RCC 7860 (cell line): ENCODE data around the gene DPP4.

Experiments used
- DNase-seq: peaks from one replicate; pipeline ENCODE4 v3.0.0-alpha.2; 2015; ENCODE audit warnings: low spot score
- FAIRE-seq: peaks from 2 replicates; lab custom pipeline; 2012; peaks lifted over from hg19 to GRCh38; lab: Jason Lieb, UNC

The DPP4 gene

GRCh38 chr2:162022290-162022945, 51.6 kb downstream of the DPP4 start:
- DNase-seq (peak; percentile 73), FAIRE-seq (peak; percentile 94)

- no peak for FAIRE-seq
- DNase-seq: no peak
Measured at GRCh38 chr2:162021516-162022058, 52.4 kb downstream of the DPP4 start.

GRCh38 chr2:162018530-162018929, 55.5 kb downstream of the DPP4 start:
- FAIRE-seq (no peak), DNase-seq (no peak)

DNA sequence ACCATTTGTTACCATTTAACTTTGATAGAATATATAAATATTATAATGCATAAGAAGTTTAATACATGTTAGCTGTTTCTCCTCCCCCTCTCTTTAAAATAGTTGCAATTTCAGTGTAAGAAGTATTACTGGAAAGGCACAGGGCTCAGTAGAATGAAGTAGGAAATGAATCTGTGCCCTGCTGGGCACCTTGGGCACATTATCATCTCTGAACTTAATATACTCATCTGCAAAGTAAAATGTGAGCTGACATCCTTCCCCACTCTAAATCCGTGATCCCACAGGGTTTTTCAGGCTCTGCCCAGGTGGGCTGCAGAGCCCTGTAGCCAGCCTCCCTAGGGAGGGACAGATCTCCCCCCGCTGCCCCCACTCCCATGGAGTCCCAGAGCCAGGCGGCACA, 56.8 kb downstream of the DPP4 start:
- no peak for FAIRE-seq
- DNase-seq: no peak

GRCh38 chr2:162016080-162016479, 57.9 kb downstream of the DPP4 start:
- no peak for FAIRE-seq
- no peak for DNase-seq

- FAIRE-seq (no peak), DNase-seq (no peak)
Measured at GRCh38 chr2:162014751-162015150, 59.3 kb downstream of the DPP4 start.

GRCh38 chr2:162013514-162014475, 60.2 kb downstream of the DPP4 start:
- DNase-seq: no peak
- FAIRE-seq: no peak

- no peak for FAIRE-seq
Measured at GRCh38 chr2:162012565-162013058, 61.4 kb downstream of the DPP4 start.

DNA sequence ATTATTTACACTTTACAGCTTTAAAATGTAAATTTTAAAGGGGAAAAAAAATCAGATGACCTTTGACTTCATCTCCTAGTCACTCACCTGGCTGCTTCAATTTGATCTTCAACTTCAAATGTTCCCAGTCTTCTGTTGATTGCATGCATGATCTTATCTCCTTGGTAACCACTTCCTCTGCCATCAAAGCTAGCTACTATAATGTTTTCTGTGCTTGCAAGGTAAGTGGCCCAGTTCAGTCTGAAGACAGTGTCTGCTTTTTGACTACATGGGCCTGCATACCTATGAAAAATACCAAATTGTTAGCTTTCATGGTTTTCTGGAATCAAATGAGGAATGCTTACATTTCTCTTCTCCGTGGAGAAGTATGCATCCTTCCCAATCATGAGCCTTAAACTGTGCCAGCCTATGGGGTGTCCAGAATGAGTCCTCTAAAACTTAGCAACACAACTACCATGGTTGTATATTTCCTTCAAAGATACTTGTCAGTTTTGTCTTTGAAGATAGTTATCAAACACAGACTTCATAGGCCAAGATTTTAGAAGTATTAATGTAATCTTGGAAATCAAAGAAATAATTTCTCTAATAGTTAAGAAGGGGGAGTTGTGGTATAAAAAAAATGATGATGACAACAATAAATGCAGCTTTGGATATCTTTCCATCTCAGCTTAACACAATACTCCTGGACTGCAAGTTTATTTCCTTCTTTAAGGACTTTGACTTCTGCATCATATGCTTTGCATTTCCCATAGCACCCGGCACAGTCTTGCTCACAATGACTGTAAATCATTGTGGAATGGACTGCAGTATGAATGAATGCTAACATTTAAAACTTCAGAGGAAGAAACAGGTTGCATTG, 62.1 kb downstream of the DPP4 start:
- FAIRE-seq (no peak), DNase-seq (no peak)

More at GRCh38 chr2:162012565-162013058, 61.4 kb downstream of the DPP4 start:
- DNase-seq: no peak

- DNase-seq (no peak), FAIRE-seq (no peak)
Measured at GRCh38 chr2:162009543-162009942, 64.5 kb downstream of the DPP4 start.

DNA sequence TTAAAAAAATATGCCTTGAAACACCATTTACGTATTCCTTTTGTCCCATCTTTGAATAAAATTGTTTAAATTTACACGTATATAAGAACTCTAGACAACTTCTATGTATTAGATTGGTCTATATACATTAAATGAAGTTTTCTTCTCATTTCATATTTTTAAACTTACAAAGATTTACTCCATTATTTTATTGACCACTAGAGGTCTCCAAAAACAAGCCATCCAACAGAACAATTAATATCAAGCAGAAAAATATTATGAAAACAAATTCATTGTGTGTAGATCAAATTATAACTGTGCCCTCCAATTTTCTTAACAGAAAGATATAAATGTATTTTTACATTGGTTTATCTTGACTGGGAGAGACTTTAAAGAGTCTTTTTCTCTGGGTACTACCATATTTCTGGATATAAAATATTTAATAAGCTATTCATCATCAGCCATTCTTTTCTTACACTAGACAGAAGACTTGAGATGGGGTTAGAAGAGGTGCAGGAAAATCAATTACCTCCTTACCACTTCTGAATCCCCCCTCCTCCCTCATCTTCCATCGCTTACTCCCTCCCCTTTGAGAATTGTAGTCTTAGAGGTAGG, 66.5 kb downstream of the DPP4 start:
- DNase-seq (peak; percentile 18), FAIRE-seq (peak; percentile 89)

DNA sequence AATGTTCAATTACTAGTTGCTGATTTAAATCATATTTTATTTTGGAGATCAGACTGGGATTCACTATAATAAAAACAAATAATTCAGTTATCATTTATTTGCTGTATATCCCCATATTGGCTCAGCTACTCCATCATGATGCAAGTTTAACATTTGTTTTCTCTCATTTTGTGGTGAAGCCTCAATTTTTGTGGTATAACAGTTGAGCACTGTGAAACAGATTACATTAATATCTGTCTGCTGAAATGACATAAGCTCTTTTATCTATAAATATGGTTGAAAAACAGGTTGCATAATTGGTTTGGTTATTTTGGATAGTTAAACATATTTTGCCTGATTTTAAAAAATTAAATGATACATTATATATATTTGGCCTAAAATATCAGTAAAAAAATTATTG, 67.7 kb downstream of the DPP4 start:
- no peak for FAIRE-seq
- no peak for DNase-seq

- DNase-seq (no peak), FAIRE-seq (no peak)
Measured at GRCh38 chr2:162004031-162004430, 70.0 kb downstream of the DPP4 start.

DNA sequence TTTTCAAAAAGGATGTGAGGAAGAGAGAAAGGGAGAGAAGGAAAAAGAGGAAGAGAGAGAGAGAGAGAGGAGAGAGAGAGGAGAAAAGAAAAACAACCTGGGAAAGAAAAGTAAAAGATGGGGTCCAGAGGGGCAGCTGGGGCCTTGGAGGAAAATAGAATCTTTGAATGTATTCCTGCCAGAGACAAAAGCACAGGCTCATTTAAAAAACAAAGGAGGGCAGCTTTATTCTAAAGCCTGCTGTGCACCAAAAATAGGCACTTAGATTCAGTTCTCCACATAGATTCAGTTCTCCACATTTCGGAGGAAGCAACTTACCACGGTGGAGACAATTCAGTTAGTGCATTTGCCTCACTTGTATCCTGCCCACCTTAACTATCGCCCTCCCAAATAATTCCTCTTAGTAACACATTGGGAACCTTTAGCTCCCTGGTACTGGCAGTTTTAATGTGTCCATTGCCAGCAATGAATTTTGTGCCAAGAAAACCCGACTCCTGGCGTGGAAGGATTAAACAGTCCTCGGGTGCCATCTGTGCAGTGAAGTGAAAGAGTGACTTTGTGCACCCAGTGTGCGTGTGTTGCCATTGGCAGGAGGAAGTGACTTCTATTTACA, 71.3 kb downstream of the DPP4 start:
- no peak for FAIRE-seq
- no peak for DNase-seq

DNA sequence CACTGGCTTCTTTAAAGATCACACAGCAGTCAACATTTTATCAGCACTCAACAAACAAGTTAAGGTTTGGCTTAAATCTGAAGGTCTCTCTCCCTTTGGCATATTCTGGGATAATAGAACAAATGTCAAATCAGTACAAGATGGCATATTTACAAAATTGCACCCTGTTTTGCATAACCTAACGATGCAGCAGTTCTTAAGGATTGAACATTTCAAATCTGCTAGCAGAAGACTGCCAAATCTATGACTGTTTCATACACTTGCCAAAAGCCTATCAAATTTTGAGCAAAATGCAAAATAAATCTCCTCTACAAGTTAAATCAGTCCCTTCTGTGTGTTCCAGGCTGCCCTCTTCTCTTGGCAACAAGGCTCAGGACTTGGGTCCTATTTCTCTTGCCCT, 73.6 kb downstream of the DPP4 start:
- DNase-seq (no peak), FAIRE-seq (no peak)

DNA sequence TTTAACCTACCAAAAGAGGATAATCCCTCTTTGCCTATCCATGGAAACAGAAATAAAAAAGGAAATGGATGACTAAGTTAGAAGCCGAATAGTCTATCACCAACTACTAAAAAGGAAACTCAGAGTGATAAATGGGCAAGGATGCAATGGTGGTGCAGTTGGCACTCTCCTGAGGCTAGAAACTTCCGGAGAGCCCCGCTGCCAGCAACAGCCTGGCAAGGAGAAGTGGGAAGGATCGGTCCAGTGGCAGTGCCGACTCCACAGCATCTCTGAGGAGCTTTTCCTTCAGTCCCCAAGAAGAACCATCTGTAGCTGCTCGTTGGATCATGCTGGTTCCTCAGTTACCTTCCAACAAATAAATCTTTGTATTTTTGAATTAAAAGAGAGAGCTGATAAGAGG, 74.7 kb downstream of the DPP4 start:
- DNase-seq (no peak), FAIRE-seq (no peak)

- FAIRE-seq (no peak), DNase-seq (no peak)
Measured at GRCh38 chr2:161998857-161999256, 75.2 kb downstream of the DPP4 start.

GRCh38 chr2:161997916-161998471, 76.0 kb downstream of the DPP4 start:
- FAIRE-seq (no peak), DNase-seq (no peak)

- FAIRE-seq (no peak), DNase-seq (no peak)
Measured at GRCh38 chr2:161995553-161996016, 78.4 kb downstream of the DPP4 start.
